ENCODE results near the gene PPFIA1. TPM values are rescaled to one million over a fixed set of nuclear protein-coding genes. Genes with fewer than 3 reads are reported as not detected.

PPFIA1 gene
- total RNA-seq, 1 experiment from 2014 or later = 63.4 TPM

DNA sequence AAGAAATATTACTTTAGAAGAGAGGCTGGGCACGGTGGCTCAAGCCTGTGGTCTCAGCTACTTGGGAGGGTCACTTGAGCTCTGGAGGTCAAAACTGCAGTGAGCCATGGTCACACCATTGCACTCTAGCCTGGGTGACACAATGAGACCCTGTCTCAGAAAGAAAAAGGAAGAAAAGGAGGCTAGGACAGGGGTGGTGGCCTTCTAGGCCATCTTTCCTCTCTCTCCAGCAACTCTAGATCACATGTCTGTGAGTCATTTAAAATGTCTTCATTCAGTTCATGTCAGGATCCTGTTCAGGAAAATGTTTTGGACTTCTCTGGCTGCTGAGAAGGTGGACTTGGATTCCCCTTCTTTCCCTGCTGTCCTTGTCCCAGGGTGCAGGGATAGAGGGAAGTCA is 53.3 kb downstream of the PPFIA1 start:
- WGBS (ENCODE audit: extremely low coverage, insufficient read length, low lambda C conversion rate) = no CpG with 5 or more reads among the region's 1 CpG
- Histone ChIP-seq H3K4me1 (ENCODE audit: insufficient read depth, low read length) (peaks cover 4% of the 10 kb centered on the region; the same call in 1 of the 2 replicates), H4K5ac (ENCODE audit: insufficient read length, low read depth, low read length) (no peak overlapping the region), H3T11ph (ENCODE audit: low read length) (no peak overlapping the region), H3K23ac (ENCODE audit: insufficient read length, low read depth, low read length) (no peak overlapping the region), H3K18ac (ENCODE audit: insufficient read length, low read depth, low read length) (no peak overlapping the region), H3K27ac (ENCODE audit: insufficient read length, low read depth, low read length) (no peak overlapping the region), H3K4me2 (ENCODE audit: insufficient read depth, insufficient read length, low read length) (no peak overlapping the region), H4K8ac (replicated peaks; ENCODE audit: insufficient read length, low read depth, low read length) (no peak overlapping the region), H3K27me3 (ENCODE audit: insufficient read depth, low read length) (no peaks in the 10 kb centered on the region), H2BK12ac (ENCODE audit: insufficient read length, low read depth, low read length) (no peak overlapping the region), H3K23me2 (ENCODE audit: insufficient read length, low read depth, low read length, poor library complexity, severe bottlenecking) (no peaks in the 10 kb centered on the region), H2BK20ac (ENCODE audit: low read depth, low read length, poor library complexity, severe bottlenecking) (no peak overlapping the region), H3K79me2 (ENCODE audit: insufficient read depth, low read length) (peaks cover 5% of the 10 kb centered on the region; the same call in 1 of the 2 replicates), H3K14ac (ENCODE audit: insufficient read depth, low read length) (no peak overlapping the region), H4K20me1 (ENCODE audit: control insufficient read depth, insufficient read depth, insufficient read length) (no peaks in the 10 kb centered on the region), H2AFZ (ENCODE audit: low read length) (no peak overlapping the region), H2BK5ac (ENCODE audit: insufficient read length, low read length) (no peak overlapping the region), H2BK15ac (ENCODE audit: low read depth, low read length) (no peak overlapping the region), H3K9ac (ENCODE audit: extremely low read depth, insufficient read length, low read length) (no peak overlapping the region), H4K91ac (ENCODE audit: insufficient read length, low read depth, low read length) (no peak overlapping the region), H2AK5ac (ENCODE audit: insufficient read length, low read length) (no peak overlapping the region), H3K4ac (ENCODE audit: low read depth, low read length) (no peak overlapping the region), H3K56ac (ENCODE audit: insufficient read length, low read depth, low read length) (no peak overlapping the region), H2BK120ac (ENCODE audit: low read depth, low read length, poor library complexity, severe bottlenecking) (no peak overlapping the region), H3K9me3 (ENCODE audit: control insufficient read depth, low read depth, low read length) (no peaks in the 10 kb centered on the region), H3K79me1 (ENCODE audit: insufficient read depth, low read depth, low read length, poor library complexity, severe bottlenecking) (peaks cover 4% of the 10 kb centered on the region)
- TF ChIP-seq, protein P1, sequence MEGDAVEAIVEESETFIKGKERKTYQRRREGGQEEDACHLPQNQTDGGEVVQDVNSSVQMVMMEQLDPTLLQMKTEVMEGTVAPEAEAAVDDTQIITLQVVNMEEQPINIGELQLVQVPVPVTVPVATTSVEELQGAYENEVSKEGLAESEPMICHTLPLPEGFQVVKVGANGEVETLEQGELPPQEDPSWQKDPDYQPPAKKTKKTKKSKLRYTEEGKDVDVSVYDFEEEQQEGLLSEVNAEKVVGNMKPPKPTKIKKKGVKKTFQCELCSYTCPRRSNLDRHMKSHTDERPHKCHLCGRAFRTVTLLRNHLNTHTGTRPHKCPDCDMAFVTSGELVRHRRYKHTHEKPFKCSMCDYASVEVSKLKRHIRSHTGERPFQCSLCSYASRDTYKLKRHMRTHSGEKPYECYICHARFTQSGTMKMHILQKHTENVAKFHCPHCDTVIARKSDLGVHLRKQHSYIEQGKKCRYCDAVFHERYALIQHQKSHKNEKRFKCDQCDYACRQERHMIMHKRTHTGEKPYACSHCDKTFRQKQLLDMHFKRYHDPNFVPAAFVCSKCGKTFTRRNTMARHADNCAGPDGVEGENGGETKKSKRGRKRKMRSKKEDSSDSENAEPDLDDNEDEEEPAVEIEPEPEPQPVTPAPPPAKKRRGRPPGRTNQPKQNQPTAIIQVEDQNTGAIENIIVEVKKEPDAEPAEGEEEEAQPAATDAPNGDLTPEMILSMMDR (conservative IDR thresholded peaks at IDR 0.05) = no peak
- H3K9me3 Mint-ChIP-seq = no peaks in the 10 kb centered on the region
- peaks cover 7 to 12% of the 10 kb centered on the region in 2 experiments for H3K4me1 Mint-ChIP-seq
- peak overlapping the region; percentile 68 to 94 (median 80); a peak in 6 of 7 replicates for H3K27ac Mint-ChIP-seq
- no peak overlapping the region for H3K4me3 Mint-ChIP-seq
- DNase-seq = no peak
- H3K27me3 Mint-ChIP-seq (ENCODE audit: low read depth) = no peaks in the 10 kb centered on the region
- peaks cover 31 to 62% (median 49%) of the 10 kb centered on the region in 3 experiments for H3K36me3 Mint-ChIP-seq (ENCODE audit: insufficient read depth in 1 of 3, low read depth in 3 of 3)

Data from H9 (cell line).